Upper lobe of left lung (tissue), 4 donors: ENCODE measurements around the gene TTC23.

ENCODE experiments used
- CTCF ChIP-seq, 6 experiments: fragments of 450-650 bp in 4 of 6; fragments of 200-600 bp in 2 of 6; sonication (generic) in 2 of 6; IDR thresholded peaks; one replicate each; pipeline ENCODE4 v1.5.1; 2016 to 2019; ENCODE audit warnings: antibody characterized with exemption in 6 of 6
- POLR2A ChIP-seq, 4 donors: fragments of 450-650 bp; IDR thresholded peaks; one replicate each; pipeline ENCODE4 v1.5.1; 2016 to 2017; ENCODE audit warnings: antibody characterized with exemption in 4 of 4, mild to moderate bottlenecking in 2 of 4

DNA sequence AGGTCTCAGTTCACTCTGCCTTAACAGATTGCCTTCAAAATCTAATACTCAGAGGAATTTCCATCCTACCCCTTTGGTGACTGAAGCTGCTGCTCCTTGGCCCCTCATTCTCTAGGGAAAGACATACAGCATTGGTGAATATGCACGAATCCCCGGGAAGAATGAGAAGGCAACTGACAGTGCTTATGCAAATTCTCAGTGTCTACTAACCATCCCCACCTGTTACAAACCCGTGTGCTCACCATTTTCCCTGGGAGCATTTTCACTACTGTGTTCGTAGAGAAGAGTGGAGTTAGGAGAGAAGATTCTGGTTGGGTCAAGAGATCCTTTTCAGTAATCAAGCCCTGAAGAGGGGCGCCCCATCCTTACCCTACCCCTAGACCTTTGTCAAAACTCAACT, 106.8 kb downstream of the TTC23 start:
- TF ChIP-seq CTCF (IDR thresholded peaks at IDR 0.05) (no peak), POLR2A (IDR thresholded peaks at IDR 0.05) (no peak)
